AG10803 (cell line): Measurements from ENCODE around the gene CHST1.

Source experiments
- DNase-seq: peaks from one replicate; pipeline ENCODE4 v3.0.0; 2010; ENCODE audit warnings: low read depth
- H3K4me3 ChIP-seq: 2 replicates; pipeline ENCODE4 v1.5.1; 2011; ENCODE audit warnings: mild to moderate bottlenecking, low read length, control low read depth
- CTCF ChIP-seq: conservative IDR thresholded peaks from 2 replicates; pipeline ENCODE4 v1.5.1; 2011; ENCODE audit warnings: mild to moderate bottlenecking, low read length, control low read depth, inconsistent platforms

CHST1 gene

GRCh38 chr11:45649544-45650165 lies 15.8 kb downstream of the CHST1 start:
- DNase-seq: no peak
- TF ChIP-seq CTCF: no peak

GRCh38 chr11:45648931-45649330 lies 16.5 kb downstream of the CHST1 start:
- TF ChIP-seq CTCF: no peak
- DNase-seq: no peak

More at GRCh38 chr11:45649544-45650165, 15.8 kb downstream of the CHST1 start:
- H3K4me3 ChIP-seq: no peak overlapping the region

GRCh38 chr11:45647786-45648185 lies 17.6 kb downstream of the CHST1 start:
- DNase-seq: no peak
- TF ChIP-seq CTCF: no peak
- no peak overlapping the region for H3K4me3 ChIP-seq

More at GRCh38 chr11:45648931-45649330, 16.5 kb downstream of the CHST1 start:
- H3K4me3 ChIP-seq: no peak overlapping the region

GRCh38 chr11:45647329-45647728 lies 18.1 kb downstream of the CHST1 start:
- no peak overlapping the region for H3K4me3 ChIP-seq
- no peak for TF ChIP-seq CTCF

GRCh38 chr11:45646275-45646927 lies 19.0 kb downstream of the CHST1 start:
- TF ChIP-seq CTCF: no peak
- no peak overlapping the region for H3K4me3 ChIP-seq
- peak; percentile 16 for DNase-seq

More at GRCh38 chr11:45647329-45647728, 18.1 kb downstream of the CHST1 start:
- DNase-seq: no peak

- H3K4me3 ChIP-seq: no peak overlapping the region
- TF ChIP-seq CTCF: no peak
Observed at GRCh38 chr11:45644981-45645889, 20.2 kb downstream of the CHST1 start.

More at GRCh38 chr11:45644981-45645889, 20.2 kb downstream of the CHST1 start:
- DNase-seq: no peak
